Hindlimb muscle (tissue), 1 donor: Measurements from ENCODE around the gene CXCL12. TPM values are rescaled to one million over a fixed set of nuclear protein-coding genes. Genes with fewer than 3 reads are reported as not detected.
A peak's percentile ranks its signal among the peaks of the same experiment; 100 is the strongest.

Experiments
- DNase-seq: peaks from one replicate; pipeline ENCODE4 v3.0.0-alpha.2; 2013
- polyA plus RNA-seq: library from polyadenylated mRNA; unstranded; fragments of 120-200 nt; gene quantifications from one replicate; pipeline ENCODE4 v1.2.1, GENCODE V29; 2013; ENCODE audit not compliant: insufficient read length

CXCL12 gene
- polyA plus RNA-seq, 1 donor: 201 TPM

- DNase-seq: peak; percentile 44
These were observed 284 bp downstream of the CXCL12 start for GRCh38 chr10:44384601-44385025.

- peak; percentile 69 for DNase-seq
These were observed 922 bp downstream of the CXCL12 start for GRCh38 chr10:44383749-44384600.

- peak; percentile 32 for DNase-seq
These were observed 1.7 kb downstream of the CXCL12 start for GRCh38 chr10:44382981-44383748.

- DNase-seq: peak; percentile 29
These were observed 2.6 kb downstream of the CXCL12 start for GRCh38 chr10:44382131-44382858.

GRCh38 chr10:44380829-44381600 is 3.9 kb downstream of the CXCL12 start:
- DNase-seq: no peak

GRCh38 chr10:44379907-44380306 is 5.0 kb downstream of the CXCL12 start:
- no peak for DNase-seq

- no peak for DNase-seq
These were observed 6.3 kb downstream of the CXCL12 start for GRCh38 chr10:44378626-44379025.

- no peak for DNase-seq
These were observed 7.1 kb downstream of the CXCL12 start for GRCh38 chr10:44377651-44378310.

GRCh38 chr10:44376472-44377099 is 8.3 kb downstream of the CXCL12 start:
- no peak for DNase-seq

- DNase-seq: no peak
These were observed 10.7 kb downstream of the CXCL12 start for GRCh38 chr10:44374155-44374554.

GRCh38 chr10:44373341-44373995 is 11.4 kb downstream of the CXCL12 start:
- no peak for DNase-seq

GRCh38 chr10:44372181-44372580 is 12.7 kb downstream of the CXCL12 start:
- no peak for DNase-seq

GRCh38 chr10:44370731-44371248 is 14.1 kb downstream of the CXCL12 start:
- no peak for DNase-seq

GRCh38 chr10:44369854-44370253 is 15.0 kb downstream of the CXCL12 start:
- DNase-seq: no peak

- no peak for DNase-seq
These were observed 15.6 kb downstream of the CXCL12 start for GRCh38 chr10:44369296-44369695.

GRCh38 chr10:44368637-44369036 is 16.3 kb downstream of the CXCL12 start:
- no peak for DNase-seq

GRCh38 chr10:44366941-44367630 is 17.8 kb downstream of the CXCL12 start:
- no peak for DNase-seq

GRCh38 chr10:44364566-44364965 is 20.3 kb downstream of the CXCL12 start:
- no peak for DNase-seq

- DNase-seq: no peak
These were observed 21.2 kb downstream of the CXCL12 start for GRCh38 chr10:44363716-44364115.
